Colonic mucosa (tissue), 4 donors: ENCODE data around the gene CHST3. TPM values are rescaled to one million over a fixed set of nuclear protein-coding genes. Genes with fewer than 3 reads are reported as not detected.

Experiments
- DNase-seq: peaks from one replicate; pipeline ENCODE4 v3.0.0-alpha.2; 2020
- H3K27ac ChIP-seq: fragments of 200-600 bp; one replicate; pipeline ENCODE4 v1.8.0; 2021
- H3K27me3 ChIP-seq: fragments of 200-600 bp; one replicate; pipeline ENCODE4 v1.8.0; 2021
- H3K36me3 ChIP-seq: fragments of 200-600 bp; one replicate; pipeline ENCODE4 v1.8.0; 2021
- H3K4me1 ChIP-seq: fragments of 200-600 bp; one replicate; pipeline ENCODE4 v1.8.0; 2021; ENCODE audit warnings: mild to moderate bottlenecking
- H3K4me3 ChIP-seq: fragments of 200-600 bp; one replicate; pipeline ENCODE4 v1.8.0; 2021
- H3K9ac ChIP-seq, 2 donors: one replicate each; pipeline ENCODE4 v1.7.0; 2013; ENCODE audit warnings: control low read depth in 2 of 2, low read depth in 2 of 2, low read length in 2 of 2
- H3K9me3 ChIP-seq: fragments of 200-600 bp; one replicate; pipeline ENCODE4 v1.8.0; 2021
- CTCF ChIP-seq: fragments of 200-600 bp; IDR thresholded peaks from one replicate; pipeline ENCODE4 v1.8.0; 2022; ENCODE audit warnings: antibody characterized with exemption, mild to moderate bottlenecking
- intact Hi-C: fragments of 100-400 bp; cut with DNase I; formaldehyde crosslinking; loops from one replicate; pipeline ENCODE4 v1.14.1; 2022
- total RNA-seq, 2 donors: library from RNA; stranded (reverse); fragmentation: NEBNext Ultra II Directional in 1 of 2; extraction: Animal tissue kit (Norgen Biotek cat#: 25700) in 1 of 2; gene quantifications; one replicate each; pipeline ENCODE4 v1.2.1, GENCODE V29; 2021
- donor health status: healthy.
- donor health status: DM: no; HTN: no; CAD: no.
- donor health status: DM: no; HTN: no; CAD: no.

Gene CHST3
- total RNA-seq, 2 donors from 2014 or later, result 2.5 to 3.4 TPM

GRCh38 chr10:71950683-71951082 is 13.5 kb upstream of the CHST3 start:
- Histone ChIP-seq H3K36me3 (no peaks in the 10 kb centered on the region), H3K9me3 (no peaks in the 10 kb centered on the region), H3K4me3 (no peak overlapping the region), H3K27me3 (no peaks in the 10 kb centered on the region), H3K4me1 (no peaks in the 10 kb centered on the region), H3K27ac (no peak overlapping the region), H3K9ac (no peak overlapping the region)
- no peak for TF ChIP-seq CTCF
- DNase-seq, result no peak
- intact Hi-C loops, result no loop called here

DNA sequence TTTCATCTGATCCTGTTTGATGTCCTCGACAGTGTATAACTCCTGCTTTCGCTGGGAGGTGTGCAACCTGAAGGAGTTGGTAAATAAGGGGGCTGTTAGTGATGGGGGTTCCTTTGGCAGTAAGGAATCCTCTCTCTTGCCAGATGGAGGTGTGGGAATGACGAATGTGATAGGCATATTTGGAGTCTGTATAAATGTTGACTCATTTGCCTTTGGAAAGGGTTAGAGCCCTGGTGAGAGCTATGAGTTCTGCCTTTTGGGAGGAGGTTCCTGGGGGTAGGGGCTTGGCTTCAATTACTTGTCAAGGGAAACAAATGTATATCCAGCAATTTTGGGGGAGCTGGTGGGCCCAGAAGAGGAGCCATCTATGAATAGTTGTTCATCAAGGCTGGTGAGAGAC is 11.4 kb upstream of the CHST3 start:
- DNase-seq, result no peak
- TF ChIP-seq CTCF, result no peak
- intact Hi-C loops, result no loop called here

GRCh38 chr10:71957546-71958275 is 6.5 kb upstream of the CHST3 start:
- H3K9me3 ChIP-seq, result no peaks in the 10 kb centered on the region
- H3K36me3 ChIP-seq, result no peaks in the 10 kb centered on the region
- H3K4me3 ChIP-seq, result no peak overlapping the region
- intact Hi-C loops, result loop anchor here (2.0 to 5.0 kb wide), 3 partner anchors 60 to 380 kb away; no protein-coding TSS in a partner anchor
- H3K27me3 ChIP-seq, result no peaks in the 10 kb centered on the region
- no peaks in the 10 kb centered on the region for H3K4me1 ChIP-seq
- no peak for TF ChIP-seq CTCF
- H3K27ac ChIP-seq, result no peak overlapping the region
- DNase-seq, result no peak
- H3K9ac ChIP-seq, result no peak overlapping the region

More for the DNA sequence above, 11.4 kb upstream of the CHST3 start:
- no peaks in the 10 kb centered on the region for H3K27me3 ChIP-seq
- H3K9me3 ChIP-seq, result no peaks in the 10 kb centered on the region
- H3K9ac ChIP-seq, result no peak overlapping the region
- H3K27ac ChIP-seq, result no peak overlapping the region
- no peaks in the 10 kb centered on the region for H3K4me1 ChIP-seq
- no peak overlapping the region for H3K4me3 ChIP-seq
- H3K36me3 ChIP-seq, result no peaks in the 10 kb centered on the region

DNA sequence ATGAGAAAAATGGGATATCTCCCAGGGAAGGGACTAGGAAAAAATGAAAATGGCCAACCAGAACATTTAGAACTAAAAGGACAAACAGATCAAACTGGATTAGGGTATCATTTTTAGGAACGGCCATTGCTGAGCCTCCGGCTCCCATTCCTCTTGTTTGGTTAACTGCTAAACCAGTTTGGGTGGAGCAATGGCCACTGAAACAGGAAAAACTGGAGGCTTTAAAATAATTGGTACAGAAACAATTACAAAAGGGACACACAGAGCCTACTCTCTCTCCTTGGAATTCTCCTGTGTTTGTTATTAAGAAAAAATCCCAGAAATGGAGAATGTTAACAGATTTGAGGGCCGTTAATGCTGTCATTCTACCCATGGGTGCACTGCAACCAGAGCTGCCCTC is 4.7 kb upstream of the CHST3 start:
- H3K9me3 ChIP-seq, result no peaks in the 10 kb centered on the region
- no peak for DNase-seq
- TF ChIP-seq CTCF, result no peak
- no peaks in the 10 kb centered on the region for H3K4me1 ChIP-seq
- no peaks in the 10 kb centered on the region for H3K36me3 ChIP-seq
- no peak overlapping the region for H3K27ac ChIP-seq
- H3K27me3 ChIP-seq, result peaks cover 15% of the 10 kb centered on the region
- no peak overlapping the region for H3K4me3 ChIP-seq
- H3K9ac ChIP-seq, result no peak overlapping the region
- intact Hi-C loops, result loop anchor here (2.0 to 5.0 kb wide), 3 partner anchors 62 to 378 kb away; no protein-coding TSS in a partner anchor

- peaks cover 3% of the 10 kb centered on the region for H3K4me1 ChIP-seq
- no peak for TF ChIP-seq CTCF
These were observed 2.4 kb upstream of the CHST3 start for GRCh38 chr10:71961831-71962230.

More at GRCh38 chr10:71961831-71962230, 2.4 kb upstream of the CHST3 start:
- intact Hi-C loops, result no loop called here
- no peaks in the 10 kb centered on the region for H3K9me3 ChIP-seq
- no peaks in the 10 kb centered on the region for H3K36me3 ChIP-seq
- H3K4me3 ChIP-seq, result no peak overlapping the region
- DNase-seq, result no peak
- no peak overlapping the region for H3K27ac ChIP-seq
- peaks cover 26% of the 10 kb centered on the region for H3K27me3 ChIP-seq
- H3K9ac ChIP-seq, result no peak overlapping the region
